Loucy (cell line): Measurements from ENCODE around the gene ITGA5.

ENCODE experiments used
- EZH2phosphoT487 ChIP-seq: fragments of 200-600 bp; IDR thresholded peaks from 2 replicates; pipeline ENCODE4 v1.6.1; 2018; ENCODE audit warnings: antibody characterized with exemption, mild to moderate bottlenecking, moderate library complexity, borderline replicate concordance
- TF ChIP-seq, protein P1 (sequence below): fragments of 200-600 bp; sonication (generic); conservative IDR thresholded peaks from 2 replicates; pipeline ENCODE4 v1.5.1; 2014; ENCODE audit warnings: mild to moderate bottlenecking, antibody characterized with exemption, low read length

- TF ChIP-seq, protein P1, sequence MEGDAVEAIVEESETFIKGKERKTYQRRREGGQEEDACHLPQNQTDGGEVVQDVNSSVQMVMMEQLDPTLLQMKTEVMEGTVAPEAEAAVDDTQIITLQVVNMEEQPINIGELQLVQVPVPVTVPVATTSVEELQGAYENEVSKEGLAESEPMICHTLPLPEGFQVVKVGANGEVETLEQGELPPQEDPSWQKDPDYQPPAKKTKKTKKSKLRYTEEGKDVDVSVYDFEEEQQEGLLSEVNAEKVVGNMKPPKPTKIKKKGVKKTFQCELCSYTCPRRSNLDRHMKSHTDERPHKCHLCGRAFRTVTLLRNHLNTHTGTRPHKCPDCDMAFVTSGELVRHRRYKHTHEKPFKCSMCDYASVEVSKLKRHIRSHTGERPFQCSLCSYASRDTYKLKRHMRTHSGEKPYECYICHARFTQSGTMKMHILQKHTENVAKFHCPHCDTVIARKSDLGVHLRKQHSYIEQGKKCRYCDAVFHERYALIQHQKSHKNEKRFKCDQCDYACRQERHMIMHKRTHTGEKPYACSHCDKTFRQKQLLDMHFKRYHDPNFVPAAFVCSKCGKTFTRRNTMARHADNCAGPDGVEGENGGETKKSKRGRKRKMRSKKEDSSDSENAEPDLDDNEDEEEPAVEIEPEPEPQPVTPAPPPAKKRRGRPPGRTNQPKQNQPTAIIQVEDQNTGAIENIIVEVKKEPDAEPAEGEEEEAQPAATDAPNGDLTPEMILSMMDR, result no peak
- TF ChIP-seq EZH2phosphoT487, result no peak
Observed at GRCh38 chr12:54388237-54389133, 30.6 kb downstream of the ITGA5 start.
